Measurements from ENCODE around the gene WDFY3.

DNA sequence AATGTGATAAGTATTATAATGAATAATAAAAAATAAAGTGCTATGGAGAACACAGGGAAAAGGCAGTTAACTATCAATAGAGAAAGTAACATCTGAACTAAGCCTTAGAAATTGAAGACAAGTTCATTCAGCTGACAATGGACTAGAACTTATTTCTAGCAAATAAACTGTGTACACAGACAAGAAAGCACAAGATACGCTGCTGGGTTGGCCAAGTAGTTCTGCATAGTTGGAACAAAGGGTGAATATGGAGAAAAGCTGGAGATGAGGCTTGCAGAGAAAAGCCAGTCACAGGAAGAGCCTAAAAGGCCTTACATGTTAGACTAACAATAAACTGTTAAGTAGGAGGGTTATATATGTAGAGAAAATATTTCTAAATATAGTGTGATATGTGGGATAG is 71.2 kb downstream of the WDFY3 start:
- TF ChIP-seq CTCF (IDR thresholded peaks at IDR 0.05) (no peak), POLR2A (IDR thresholded peaks at IDR 0.05) (no peak)

All from testis (tissue), 2 donors.